ENCODE data around the gene ZNF175.

Gene ZNF175

DNA sequence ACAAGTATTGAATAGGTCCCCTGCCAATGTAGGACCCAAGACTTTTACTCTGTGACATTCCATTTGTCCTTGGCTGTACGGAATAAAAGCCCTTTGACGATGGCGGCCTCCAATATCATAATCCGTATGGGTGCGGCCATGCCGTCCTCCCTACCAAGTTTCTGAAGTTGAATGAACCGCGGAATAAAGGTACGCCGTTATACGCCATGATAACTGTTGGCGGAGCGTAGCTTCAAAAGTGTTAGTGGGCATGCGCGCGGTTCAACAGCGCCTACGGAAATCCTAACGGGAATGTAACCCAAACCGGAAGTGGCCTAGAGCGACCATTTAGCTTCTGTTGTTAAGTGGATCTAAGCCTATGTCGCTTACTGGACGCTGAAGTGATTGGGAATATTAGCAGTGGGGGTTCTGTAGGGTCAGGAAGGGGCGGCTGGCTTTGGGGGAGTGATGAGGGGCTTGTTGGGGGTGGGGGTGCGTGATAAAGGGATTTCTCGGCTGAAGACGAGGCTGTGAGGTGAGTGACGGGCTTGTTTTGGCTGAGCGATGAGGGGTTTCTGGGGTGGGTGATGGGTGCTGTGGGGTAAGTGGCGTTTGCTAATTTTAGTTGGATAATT lies at the start of gene ZNF175:
ZNF175 (plus strand) TSS at position 322 of the 614 bp plus-strand sequence. CDS start 2,047 bp downstream, outside the sequence.
- peak; percentile 82 to 90 (median 84) for DNase-seq (ENCODE audit: low read depth in 2 of 3, low spot score in 1 of 3)

DNA sequence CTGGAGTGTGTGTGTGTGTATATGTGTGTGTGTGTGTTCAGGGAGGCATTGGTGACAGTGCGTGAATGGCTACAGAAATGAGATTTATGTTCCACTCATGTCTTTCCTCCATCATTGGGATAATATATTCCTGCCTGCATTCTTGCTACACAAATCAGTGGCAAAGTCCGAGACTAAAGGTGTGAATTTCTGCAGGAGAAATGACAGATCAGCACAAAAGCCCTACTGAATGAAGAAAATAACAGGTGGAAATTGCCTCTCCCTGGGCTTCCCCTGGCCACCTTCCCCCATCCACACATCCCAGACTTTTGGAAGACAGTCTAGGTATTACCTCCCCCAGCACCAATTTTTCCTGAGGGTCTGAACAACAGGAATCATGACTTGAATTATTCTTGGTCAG lies 49.7 kb upstream of the ZNF175 start:
- no peak for DNase-seq (ENCODE audit: low read depth in 2 of 3, low spot score in 1 of 3)

DNA sequence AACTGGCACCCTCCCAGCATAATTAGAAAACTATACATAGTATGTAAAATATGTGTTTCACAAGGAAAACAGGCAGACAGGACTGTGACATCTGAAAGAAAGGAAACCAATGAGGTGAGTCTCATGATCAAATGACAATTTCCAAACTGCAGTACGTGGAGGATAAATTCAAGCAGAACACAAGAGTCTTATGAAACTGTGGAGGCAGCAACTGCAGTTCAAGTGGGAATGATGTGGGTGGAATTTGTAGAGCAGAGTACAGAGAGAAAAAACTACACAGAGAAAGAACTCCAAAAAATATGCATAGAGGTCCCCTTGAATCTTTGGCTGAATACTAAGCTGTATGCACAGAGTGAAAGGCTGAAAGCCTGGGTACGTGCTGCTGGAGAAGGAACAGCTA lies 49.3 kb upstream of the ZNF175 start:
- no peak for DNase-seq (ENCODE audit: low read depth in 2 of 3, low spot score in 1 of 3)

DNA sequence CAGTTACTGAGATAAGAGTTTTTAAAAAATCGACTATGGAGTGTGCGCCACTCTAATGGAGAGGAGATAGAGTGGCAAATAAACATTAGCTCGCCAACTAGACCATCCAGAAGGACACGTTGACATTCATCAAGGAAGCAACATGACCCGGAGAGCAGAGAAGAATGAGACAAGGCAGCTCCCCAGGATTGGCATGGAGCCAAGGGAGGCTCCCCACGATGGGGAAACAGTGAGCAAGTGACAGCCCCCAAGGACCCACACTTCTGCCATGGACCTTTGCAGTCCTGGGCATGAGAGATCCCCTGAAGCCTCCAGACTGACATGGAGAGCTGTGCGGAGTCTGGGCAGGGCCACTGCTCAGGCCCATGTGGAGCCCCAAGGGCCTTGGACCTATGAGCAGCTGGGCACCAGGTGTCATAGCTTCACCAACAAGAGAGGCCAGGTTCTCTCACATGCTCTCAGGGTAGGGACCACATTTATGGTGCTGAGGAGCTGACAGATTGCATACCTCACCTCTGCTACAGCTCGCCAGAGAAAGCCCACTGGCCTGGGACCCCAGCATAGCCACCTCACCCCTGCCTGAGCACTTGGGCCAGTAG lies 46.3 kb upstream of the ZNF175 start:
- no peak for DNase-seq (ENCODE audit: low read depth in 2 of 3, low spot score in 1 of 3)

DNA sequence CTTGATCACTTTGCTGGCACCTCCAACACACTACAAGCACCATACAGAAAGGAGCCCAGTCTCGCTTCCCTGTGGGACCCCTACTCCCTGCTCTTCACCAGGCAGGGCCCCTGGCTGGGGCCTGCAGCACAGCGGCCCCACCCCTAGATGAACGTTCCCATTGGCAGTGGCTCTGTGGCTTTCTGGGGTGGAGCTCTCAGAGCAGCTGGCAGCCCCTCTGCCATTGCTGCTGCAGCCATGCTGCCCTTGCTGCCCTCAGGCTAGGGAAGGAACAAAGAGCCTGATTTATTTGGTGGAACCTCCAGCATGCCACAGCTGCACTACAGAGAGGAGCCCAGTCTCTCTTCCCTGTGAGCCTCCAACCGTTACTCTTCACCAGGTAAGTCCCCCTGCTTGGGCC lies 45.4 kb upstream of the ZNF175 start:
- DNase-seq (ENCODE audit: low read depth in 2 of 3, low spot score in 1 of 3) = no peak

DNA sequence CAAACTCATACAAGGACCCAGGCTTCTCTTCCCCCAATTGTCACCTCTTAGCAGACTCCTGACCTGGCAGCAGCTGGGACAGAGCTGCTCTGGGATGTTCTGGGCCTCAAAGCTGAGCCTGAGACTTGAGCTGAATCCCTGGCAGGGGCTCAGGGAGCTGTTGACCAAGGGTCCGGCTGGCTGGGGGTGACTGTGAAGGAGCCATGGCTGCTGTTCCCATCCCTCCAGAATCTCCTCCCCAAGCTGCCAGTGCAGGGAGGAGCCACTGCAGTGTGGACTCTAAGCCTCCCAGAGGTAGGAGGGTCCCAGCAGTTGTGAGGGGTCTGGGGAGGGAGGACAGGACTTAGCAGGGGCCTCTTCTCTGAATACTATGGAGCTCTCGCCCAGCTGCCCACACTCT lies 41.8 kb upstream of the ZNF175 start:
- no peak for DNase-seq (ENCODE audit: low read depth in 2 of 3, low spot score in 1 of 3)

DNA sequence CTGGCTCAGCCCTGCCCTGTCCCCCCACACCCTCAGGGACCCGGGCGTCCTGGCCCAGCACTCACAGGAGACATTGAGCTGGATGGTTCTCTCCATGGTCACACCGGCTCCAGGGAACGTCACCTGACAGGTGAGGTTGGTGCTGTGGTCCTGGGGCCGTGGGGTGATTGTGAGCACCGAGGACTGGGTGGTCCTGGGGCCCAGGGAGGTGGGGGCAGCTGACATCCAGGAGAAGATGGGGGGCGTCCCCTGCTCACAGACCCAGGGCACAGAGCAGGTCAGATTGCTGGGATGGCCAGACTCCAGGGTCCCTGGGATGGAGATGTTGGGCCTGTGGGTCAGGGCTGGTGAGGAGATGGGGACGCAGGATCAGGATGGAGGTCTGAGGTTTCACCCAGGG lies 40.5 kb upstream of the ZNF175 start:
- DNase-seq (ENCODE audit: low read depth in 2 of 3, low spot score in 1 of 3) = no peak

DNA sequence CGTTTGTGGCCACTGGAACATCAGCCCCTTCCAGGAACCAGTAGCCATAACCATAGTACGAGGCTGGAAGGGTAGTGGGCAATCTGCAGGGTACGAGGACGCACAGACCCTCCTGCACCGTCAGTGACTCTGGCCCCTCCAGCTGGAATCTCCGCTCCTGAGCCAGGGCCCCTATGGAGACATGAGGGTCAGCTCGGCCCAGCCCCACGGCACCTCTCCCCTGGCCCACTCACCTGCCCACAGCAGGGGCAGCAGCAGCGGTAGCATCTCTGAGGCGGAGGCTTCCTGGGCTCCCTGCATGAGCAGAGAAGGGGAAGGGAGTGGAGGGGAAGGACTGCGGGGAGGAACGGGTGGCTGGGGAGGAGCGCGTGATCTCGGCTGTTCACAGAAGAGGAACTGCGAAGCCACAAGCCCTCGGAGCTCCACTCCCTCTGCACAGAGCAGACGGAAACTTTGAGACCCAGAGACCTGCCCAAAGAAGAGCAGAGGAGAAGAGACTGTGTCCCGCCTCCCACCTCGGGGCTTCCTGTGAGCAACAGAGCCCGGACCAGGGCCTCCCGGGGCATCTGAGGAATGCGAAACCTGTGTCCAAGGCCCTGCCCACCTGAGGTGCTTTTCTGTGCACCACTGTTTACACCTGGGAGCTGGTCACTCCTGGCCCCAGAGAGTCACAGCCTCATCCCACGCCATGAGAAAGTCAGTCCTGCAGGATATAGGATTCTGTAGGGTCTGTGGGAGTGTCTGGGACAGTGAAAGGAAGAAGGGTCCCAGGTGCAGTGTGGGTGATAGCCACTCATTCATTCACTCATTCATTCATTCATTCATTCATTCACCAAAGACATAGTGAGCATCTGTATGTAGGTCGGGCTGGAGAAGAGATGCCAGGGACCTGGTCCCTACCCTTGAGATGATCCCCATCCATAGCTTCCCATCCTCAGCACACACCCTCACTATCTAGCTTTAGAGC lies 39.5 kb upstream of the ZNF175 start, which contains the start of gene SIGLEC6:
SIGLEC6 (minus strand) TSS at position 322 of the 967 bp plus-strand sequence; CDS start at position 300, 22 bp downstream.
- no peak for DNase-seq (ENCODE audit: low read depth in 2 of 3, low spot score in 1 of 3)

DNA sequence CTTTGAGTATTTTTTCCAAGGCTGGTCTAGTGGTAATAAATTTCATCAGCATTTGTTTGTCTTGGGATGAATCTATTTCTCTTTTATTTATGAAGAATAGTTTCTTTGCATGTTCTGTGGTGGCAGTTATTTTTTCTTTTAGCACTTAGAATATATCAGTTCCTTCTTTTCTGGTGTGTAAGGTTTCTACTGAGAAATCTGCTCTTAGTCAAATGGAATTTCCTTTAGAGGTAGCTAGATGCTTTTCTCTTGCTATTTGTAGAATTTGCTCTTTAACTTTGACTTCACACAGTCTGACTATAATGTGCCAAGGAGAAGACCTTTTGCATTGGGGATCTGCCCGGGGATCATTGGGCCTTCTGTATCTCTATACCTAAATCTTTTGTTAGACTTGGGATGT lies 35.5 kb upstream of the ZNF175 start:
- no peak for DNase-seq (ENCODE audit: low read depth in 2 of 3, low spot score in 1 of 3)

DNA sequence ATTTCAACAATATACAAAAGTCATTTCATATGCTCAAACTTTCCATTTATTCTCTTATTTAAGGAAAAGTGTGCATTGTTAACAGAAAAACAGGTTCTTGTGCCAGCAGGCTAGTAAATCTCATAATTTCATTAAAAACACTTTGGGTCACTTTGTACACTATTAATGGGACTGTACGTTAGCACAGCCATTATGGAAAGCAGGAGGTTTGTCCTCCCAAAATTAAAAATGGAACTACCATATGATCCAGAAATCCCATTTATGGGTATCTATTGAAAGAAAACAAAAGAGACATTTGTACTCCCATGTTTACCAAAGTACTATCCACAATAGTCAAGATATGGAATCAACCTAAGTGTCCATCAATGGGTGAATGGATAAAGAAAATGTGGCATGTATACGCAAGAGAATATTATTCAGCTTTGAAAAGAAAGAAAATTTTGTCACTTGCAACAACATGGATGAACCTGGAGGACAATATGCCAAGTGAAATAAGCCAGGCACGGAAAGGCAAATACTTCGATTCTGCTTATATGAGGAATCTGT lies 31.2 kb upstream of the ZNF175 start:
- DNase-seq (ENCODE audit: low read depth in 2 of 3, low spot score in 1 of 3) = no peak

DNA sequence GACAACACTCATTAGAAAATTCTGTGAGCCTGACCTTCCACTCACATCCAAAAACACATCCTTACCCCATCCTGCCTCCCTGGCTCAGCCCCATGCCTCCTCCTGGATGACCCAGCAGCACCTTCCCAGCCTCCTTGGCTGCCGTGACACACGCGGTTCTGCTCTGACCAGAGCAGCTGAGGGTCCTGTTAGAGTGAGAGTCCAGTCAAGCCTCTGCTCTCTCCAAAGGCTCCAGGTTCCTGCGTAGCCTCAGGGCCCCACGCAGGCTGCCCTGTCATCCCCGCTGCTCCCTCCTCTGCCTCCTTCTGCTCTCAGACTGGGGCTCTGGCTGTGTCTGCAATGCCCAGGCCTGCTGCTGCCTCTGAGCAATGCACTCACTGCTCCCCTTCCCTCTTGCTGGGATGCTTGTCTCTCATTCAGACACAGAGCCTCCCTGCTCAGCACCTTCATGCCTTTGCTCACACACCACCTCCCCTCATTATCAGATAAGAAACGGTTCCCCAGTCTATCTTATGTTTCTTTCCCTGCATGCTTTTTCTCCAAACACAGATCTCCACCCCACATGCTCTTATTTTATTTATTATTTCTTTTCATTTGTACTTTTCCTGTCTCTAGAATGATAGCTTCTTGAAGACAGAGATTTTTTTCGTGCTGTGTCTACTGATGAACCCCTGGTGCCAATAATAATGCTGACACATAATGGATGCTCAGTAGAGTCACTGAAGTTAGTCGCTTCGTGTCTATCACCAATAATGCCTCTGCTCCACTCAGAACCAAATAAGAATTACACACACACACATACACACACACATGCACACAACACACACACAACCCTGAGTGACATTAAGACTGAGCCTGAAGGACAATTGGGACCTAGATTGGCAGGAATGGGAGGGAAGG lies 29.4 kb upstream of the ZNF175 start:
- DNase-seq (ENCODE audit: low read depth in 2 of 3, low spot score in 1 of 3) = no peak

DNA sequence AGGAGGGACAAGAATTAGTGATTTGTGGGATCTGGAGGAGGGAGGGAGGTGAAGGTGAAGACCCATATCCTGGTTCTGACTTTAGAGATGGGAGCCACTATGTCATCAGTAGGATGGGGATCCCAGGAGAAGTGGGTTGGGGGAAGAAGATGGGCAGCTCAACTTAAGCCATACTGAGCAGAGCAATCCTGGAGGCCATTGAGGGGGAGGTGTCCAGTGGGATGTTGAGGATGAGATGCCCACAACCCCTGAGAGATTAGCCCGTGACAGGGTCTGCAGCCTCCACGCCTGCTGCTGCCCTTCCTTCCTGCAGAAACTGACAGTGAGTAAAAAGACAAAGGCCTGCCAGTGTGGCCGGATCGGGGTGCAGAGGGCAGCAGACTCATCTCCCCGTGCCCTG lies 28.4 kb upstream of the ZNF175 start:
- no peak for DNase-seq (ENCODE audit: low read depth in 2 of 3, low spot score in 1 of 3)

DNA sequence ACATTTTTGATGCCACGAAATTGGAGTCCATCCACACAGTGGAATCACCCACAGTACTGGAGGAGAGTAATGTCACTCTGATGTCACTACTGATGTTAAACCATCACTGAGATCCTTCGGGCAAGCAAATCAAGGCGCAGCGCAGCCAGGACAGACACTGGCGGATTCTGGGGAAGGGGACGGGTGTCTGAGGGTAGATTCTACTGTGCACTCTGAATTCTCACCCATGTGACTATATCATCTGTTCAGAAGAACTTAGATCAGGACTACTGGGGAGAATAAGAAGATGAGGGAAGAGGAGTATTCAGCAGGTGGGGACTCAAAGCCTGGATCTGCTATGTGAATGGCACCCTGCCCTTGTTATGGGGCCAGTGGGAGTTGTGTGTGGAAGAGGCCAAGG lies 27.0 kb upstream of the ZNF175 start:
- DNase-seq (ENCODE audit: low read depth in 2 of 3, low spot score in 1 of 3) = no peak

DNA sequence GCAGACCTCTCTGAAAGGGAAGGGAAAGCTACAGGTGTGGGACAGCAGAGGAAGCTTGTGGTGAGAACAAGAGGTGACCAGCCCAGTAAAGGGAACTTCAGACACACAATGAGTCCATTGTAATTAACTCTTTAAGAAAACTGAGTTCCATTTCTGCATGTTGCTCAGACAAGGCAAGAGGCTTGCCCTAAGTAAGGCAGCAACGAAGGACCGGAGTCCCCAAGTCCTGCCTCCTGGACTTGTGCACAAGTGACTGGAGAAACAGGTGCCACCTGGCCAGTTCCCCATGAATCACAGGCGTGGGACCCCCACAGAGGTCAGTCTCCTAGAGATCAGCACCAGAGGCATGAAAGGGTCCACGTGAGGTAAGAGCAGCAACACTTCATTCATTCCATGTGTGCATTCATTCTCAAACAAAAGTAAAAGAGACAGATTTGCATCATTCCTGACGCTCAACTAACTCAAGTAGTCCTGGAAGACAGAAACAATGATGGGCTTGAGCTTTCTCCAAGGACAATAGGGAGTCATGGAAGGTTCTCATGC lies 24.9 kb upstream of the ZNF175 start:
- no peak for DNase-seq (ENCODE audit: low read depth in 2 of 3, low spot score in 1 of 3)

DNA sequence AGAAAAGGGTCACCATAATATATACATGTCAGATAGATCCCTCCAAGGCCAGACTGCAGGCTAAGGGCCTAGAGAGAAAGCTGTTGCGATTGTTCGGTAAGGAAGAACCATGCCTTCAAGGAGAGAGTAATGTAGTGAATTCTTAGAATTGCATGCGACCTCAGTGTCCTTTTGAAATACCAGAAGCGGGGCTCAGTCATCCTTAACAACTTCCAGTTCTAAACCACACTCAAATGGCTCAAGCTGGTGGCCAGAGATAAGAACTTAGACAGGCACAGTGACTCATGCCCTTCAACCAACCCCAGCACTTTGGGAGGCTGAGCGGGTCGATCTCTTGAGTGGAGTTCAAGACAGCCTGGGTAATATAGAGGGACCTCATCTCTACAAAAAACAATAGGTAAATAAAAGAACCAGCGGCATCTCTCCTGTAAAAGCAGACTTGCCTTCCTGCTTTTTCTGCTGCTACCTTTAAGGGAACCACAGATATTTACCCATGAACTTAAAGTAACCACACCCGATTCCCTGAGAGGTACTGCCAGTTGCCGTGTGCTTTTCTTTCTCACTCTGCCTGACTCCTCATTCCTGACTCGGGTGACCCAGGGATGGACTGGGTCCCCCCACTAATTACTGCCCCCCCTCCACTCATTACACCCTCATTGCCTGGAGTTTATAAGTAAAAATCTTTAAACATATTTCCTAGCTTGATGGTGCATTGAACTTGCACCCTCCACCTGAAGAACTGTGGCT lies 24.3 kb upstream of the ZNF175 start:
- DNase-seq (ENCODE audit: low read depth in 2 of 3, low spot score in 1 of 3) = no peak

DNA sequence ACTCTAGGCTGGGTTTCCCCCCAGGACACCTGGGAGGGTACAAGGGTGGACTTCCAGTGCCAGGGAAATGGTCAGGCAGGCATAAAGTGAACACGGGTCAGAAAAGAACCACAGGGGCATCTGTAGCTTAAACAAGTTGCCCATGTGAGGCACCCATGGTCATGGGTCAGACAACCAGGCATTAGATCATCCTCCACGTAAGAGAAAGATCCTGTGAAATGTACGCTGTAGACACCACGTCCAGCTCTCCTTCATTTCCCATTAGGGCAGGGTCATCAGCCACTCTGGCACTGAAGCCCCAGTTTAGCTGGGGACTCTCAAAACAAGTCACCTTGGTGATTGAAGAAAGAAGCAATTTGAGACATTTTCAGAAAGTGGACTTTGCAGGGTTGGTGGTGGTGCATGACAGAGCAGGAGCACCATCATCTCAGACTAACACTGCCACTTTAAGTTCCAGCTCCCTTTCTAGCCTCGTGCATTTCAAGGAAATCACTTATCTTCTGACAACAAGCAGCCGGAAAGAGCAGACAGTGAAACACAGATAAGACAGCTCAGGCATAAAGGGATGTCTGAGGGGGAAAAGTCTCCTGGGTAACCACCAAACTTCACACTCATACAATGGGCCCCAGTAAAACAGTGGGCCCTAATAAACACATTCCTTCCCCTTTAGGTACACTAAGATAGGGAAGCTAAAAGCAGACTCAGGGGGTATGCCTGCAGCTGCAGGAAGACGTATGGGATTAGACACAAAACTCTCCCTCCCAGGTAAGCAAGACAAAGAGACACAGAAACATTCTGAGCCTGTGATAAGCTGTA lies 23.5 kb upstream of the ZNF175 start:
- no peak for DNase-seq (ENCODE audit: low read depth in 2 of 3, low spot score in 1 of 3)

DNA sequence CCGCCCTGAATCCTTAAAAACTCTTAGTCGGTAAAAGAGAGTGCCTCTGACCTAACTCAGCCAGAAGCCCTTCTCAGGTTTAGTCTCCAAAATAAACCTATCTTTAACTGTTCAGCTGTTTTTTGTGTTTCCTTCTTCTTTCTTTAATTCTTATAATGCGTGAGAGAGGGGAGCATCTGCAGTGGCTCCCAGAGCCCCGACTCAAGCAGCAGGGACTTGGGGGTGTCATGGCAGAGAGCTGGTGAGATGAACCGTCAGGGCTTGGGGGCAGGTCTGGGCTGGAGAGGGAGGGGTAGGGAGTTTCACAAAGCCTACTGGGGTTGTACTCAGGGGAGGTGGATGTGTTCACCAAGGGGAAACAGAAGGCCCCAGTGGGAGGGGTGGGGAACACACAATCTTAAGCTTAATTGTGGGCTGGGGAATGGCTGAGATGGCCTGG lies 22.9 kb upstream of the ZNF175 start:
- no peak for DNase-seq (ENCODE audit: low read depth in 2 of 3, low spot score in 1 of 3)

DNA sequence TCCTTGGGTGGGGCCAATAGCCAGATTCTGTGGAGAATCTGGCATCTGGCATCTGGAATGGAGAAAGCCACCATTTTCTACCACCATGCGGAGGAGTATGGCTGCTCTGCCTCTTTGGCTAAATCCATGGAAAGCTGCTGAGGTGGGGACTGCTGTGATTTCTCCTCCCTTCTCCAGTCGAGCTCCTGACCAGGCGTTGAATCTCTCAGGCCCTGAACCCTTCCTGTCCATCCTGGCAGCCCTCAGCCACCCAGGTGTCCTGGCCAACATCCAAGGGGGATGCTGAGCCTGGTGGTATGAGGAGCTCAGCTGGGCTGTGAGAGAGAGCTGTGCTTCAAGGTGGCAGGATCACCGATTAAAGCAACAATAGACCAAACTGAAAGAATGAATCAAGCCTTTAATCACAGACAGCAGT lies 22.2 kb upstream of the ZNF175 start:
- DNase-seq (ENCODE audit: low read depth in 2 of 3, low spot score in 1 of 3) = no peak
